GM23248 (cell line): ENCODE measurements around the gene MCF2L.

ENCODE experiments used
- EZH2 ChIP-seq: fragments of 200-600 bp; sonication (generic); IDR thresholded peaks from 2 replicates; pipeline ENCODE4 v1.6.1; 2018; ENCODE audit warnings: antibody characterized with exemption, mild to moderate bottlenecking; ENCODE audit not compliant: insufficient read depth, poor library complexity, severe bottlenecking
- EZH2phosphoT487 ChIP-seq: fragments of 200-600 bp; sonication (generic); IDR thresholded peaks from 2 replicates; pipeline ENCODE4 v1.6.1; 2018; ENCODE audit warnings: antibody characterized with exemption, moderate library complexity, mild to moderate bottlenecking, low read depth; ENCODE audit not compliant: insufficient read depth

DNA sequence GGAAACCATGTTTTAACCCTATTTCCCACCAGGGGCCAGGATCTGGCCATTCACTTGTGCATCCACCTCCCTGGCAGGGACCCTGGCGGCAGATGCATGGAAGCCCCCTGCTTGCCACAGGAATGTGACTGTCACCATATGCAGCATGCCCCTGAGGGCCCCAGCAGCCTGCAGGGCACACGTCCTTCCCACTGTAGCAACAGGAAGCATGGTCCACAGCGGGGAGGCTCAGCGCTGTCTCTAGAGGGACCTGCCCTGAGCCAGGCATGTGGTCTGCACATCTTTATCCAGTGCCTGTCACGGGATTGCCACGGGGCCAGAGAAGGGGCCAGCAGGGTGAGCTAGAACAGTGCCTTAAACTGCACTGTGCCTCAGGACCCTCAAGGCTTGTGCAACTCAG is 34.9 kb upstream of the MCF2L start:
- TF ChIP-seq EZH2, result no peak
- TF ChIP-seq EZH2phosphoT487, result no peak
